Astrocyte of the cerebellum (primary cell): ENCODE measurements around the gene HEMK1.
A peak's percentile ranks its signal among the peaks of the same experiment; 100 is the strongest.

Source experiments
- DNase-seq: peaks from one replicate; pipeline ENCODE4 v3.0.0-alpha.2; 2011; ENCODE audit warnings: low read depth
- H3K4me3 ChIP-seq: 2 replicates; pipeline ENCODE4 v1.5.1; 2011; ENCODE audit warnings: mild to moderate bottlenecking, low read depth, low read length, moderate library complexity
- in situ Hi-C: cut with HindIII; loops from 2 replicates; pipeline ENCODE4 v1.10.0; 2017; ENCODE audit warnings: low sequenced_read_pairs
- TF ChIP-seq, protein P1 (sequence below): IDR thresholded peaks from 2 replicates; pipeline ENCODE4 v1.5.1; 2012; ENCODE audit warnings: low read length, low read depth, moderate library complexity, mild to moderate bottlenecking; ENCODE audit errors: missing control alignments

The HEMK1 gene

DNA sequence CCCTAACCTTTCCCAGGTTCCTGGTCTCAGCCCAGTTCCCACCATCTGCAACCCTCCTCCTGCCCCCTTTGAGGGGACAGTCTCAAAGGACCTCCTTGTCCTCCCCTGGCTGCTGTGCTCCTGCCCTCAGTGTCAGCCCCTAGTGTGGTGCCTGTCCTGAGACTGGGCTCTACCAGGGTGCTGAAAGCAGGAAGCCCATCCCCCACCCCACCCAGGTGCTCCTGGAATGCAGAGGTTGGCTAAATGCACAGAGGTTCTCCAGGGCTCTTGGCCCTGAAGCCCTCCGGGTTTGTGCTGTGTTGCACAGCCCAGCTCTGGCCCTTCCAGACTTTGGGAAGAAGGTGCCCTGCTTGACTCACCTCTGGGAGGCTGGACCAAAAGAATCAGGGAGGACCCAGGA, 23.5 kb upstream of the HEMK1 start:
- H3K4me3 ChIP-seq: no peak overlapping the region
- TF ChIP-seq, protein P1, sequence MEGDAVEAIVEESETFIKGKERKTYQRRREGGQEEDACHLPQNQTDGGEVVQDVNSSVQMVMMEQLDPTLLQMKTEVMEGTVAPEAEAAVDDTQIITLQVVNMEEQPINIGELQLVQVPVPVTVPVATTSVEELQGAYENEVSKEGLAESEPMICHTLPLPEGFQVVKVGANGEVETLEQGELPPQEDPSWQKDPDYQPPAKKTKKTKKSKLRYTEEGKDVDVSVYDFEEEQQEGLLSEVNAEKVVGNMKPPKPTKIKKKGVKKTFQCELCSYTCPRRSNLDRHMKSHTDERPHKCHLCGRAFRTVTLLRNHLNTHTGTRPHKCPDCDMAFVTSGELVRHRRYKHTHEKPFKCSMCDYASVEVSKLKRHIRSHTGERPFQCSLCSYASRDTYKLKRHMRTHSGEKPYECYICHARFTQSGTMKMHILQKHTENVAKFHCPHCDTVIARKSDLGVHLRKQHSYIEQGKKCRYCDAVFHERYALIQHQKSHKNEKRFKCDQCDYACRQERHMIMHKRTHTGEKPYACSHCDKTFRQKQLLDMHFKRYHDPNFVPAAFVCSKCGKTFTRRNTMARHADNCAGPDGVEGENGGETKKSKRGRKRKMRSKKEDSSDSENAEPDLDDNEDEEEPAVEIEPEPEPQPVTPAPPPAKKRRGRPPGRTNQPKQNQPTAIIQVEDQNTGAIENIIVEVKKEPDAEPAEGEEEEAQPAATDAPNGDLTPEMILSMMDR: no peak
- in situ Hi-C loops: no loop called here
- no peak for DNase-seq

DNA sequence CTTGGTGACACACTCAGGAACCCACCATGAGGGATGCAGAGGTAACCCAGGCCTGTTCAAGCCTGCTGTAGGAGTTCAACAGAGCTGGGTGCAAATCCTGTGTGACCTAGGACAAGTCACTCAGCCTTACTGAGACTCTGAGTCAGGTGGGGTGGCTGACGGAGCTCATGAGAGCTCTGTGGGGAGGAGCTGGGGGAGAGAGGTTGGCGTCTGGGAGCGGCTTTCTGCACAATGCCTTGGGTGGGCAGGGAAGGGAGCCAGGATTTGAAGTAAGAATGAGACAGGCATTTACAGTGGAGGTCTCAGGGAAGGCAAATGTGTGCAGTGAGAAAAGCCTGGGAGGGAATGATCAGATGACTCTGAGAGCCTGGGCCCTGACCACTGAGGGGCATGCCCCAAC, 20.1 kb upstream of the HEMK1 start:
- no peak for DNase-seq
- TF ChIP-seq, protein P1: no peak
- H3K4me3 ChIP-seq: no peak overlapping the region
- in situ Hi-C loops: no loop called here

DNA sequence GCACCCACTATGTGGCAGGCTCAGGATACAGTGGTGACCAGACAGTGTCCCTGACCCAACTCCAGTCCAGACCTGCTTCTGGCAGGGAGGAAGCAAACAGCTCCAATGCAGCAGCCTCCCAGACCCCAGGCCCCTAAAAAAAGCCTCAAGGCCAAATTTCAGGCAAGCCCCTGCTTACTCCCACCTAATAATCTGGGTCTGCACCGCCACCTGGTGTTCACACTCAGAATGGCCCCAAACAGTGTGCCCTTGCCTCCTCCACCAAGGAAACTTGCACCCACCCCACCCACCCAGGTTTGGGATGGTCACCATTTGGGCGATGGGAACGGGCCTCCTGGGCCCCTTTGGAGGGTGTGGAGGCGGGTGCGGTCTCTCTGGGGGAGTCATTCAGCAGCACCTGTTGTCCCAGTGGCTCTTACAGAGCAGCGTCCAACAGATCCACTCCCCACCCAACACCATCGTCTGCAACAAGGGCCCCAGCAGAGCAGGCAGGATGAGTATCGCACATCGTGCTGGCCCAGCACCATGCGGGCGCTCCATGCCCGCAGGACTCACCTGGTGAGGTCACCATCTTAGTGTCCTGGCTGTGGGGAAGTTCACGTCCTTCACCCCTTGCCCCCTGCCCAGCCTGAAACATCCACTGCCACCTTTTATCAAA, 19.1 kb upstream of the HEMK1 start:
- H3K4me3 ChIP-seq: no peak overlapping the region
- peak; percentile 5 for DNase-seq
- in situ Hi-C loops: no loop called here
- TF ChIP-seq, protein P1: peak; percentile 76

DNA sequence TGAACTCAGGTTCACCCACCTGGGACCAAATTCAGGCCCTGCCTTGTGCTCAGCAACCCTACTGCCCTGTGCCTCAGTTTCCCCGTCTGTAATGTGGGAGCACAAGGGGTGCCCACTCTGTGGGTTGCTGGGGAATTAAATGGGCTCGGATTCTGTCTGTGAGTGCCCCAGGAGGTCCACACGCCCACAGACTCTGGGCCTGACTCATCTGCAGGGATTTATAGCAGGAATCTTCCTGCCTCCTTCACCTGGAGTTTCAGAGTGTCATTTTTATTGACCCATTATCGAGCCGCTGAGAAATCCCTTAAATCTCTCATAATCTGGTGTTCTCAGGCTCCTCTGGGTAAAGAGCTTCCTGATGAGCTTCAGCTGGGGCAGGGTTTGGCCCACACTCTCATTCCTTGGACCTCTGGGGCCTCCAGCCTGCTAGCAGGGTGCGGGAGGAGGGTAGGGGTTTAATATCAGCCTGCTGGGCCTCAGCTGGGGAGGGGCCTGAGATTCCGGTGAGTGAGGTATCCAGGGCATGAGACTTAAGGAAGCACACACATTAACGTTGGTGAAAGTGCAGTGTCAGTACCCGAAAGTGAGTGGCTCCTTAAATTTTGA, 18.2 kb upstream of the HEMK1 start:
- in situ Hi-C loops: no loop called here
- H3K4me3 ChIP-seq: no peak overlapping the region
- TF ChIP-seq, protein P1: no peak
- DNase-seq: no peak

DNA sequence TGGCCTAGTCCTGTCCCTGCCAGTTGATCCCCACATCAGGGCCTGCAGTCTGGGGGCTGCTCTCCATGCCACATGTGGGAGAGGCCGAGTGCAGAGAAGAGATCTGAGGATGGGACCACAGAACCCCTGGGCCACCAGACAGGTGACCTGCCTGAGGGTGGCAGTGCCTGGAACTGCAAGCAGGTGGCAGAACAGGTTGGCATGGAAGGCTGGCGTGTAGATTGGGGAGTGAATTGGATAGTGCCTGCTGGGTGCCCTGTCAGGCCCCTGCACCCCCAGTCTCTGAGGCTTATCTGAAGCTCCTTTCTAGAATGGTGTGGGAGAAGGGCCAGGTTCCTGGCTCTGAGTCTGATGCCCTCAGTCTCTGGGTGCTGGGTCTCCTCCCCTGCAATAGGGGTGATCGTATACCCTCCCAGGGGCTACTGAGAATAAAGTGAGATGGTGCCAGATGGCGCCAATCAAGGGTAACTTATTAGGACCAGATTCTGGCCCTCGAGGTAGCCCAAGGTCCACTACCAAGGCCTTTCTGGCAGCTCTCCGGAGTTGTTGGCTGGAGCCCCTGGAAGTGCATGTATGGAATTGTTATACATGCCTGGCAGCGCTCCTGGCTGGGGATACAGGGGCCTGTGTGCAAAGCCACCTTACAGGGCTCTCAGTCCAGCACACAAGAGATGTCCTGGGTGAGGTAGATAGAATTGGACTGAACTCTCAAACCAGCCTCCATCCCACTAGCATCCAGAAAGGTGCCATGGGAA, 17.5 kb upstream of the HEMK1 start:
- in situ Hi-C loops: no loop called here
- DNase-seq: no peak
- TF ChIP-seq, protein P1: no peak
- H3K4me3 ChIP-seq: no peak overlapping the region

DNA sequence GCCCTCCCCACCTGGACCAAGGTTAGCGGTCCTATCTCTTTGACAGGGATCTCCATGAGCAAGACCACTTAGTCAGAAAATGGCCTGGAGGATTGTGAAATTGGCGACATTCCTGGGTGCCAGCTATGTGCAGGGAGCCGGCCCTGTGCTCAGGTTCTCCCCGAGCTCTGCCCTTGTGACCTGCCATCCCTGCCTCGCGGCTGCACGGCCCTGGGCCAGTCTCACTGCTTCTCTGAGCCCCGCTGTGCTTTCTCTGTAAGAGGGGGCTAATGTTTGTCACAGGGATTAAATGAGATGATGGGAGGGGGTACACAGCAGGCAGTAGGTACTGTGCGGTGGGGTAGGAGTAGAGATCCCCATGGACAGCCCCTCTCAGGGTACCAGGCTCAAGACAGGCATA, 16.7 kb upstream of the HEMK1 start:
- no peak for DNase-seq
- in situ Hi-C loops: no loop called here
- no peak overlapping the region for H3K4me3 ChIP-seq
- TF ChIP-seq, protein P1: no peak
